ENCODE measurements around the gene SH3BP5.

SH3BP5 gene

GRCh38 chr3:15321349-15321748 is 11.0 kb downstream of the SH3BP5 start:
- TF ChIP-seq GATA2 (IDR thresholded peaks at IDR 0.05; ENCODE audit: low read depth, low read length) (no peak), GATA3 (IDR thresholded peaks at IDR 0.05; ENCODE audit: low read depth, low read length) (no peak)

- TF ChIP-seq GATA3 (IDR thresholded peaks at IDR 0.05; ENCODE audit: low read depth, low read length), result no peak
- no peak for TF ChIP-seq GATA2 (IDR thresholded peaks at IDR 0.05; ENCODE audit: low read depth, low read length)
Measured at GRCh38 chr3:15319575-15319974, 12.8 kb downstream of the SH3BP5 start.

- no peak for TF ChIP-seq GATA3 (IDR thresholded peaks at IDR 0.05; ENCODE audit: low read depth, low read length)
- TF ChIP-seq GATA2 (IDR thresholded peaks at IDR 0.05; ENCODE audit: low read depth, low read length), result no peak
Measured at GRCh38 chr3:15319136-15319535, 13.2 kb downstream of the SH3BP5 start.

- TF ChIP-seq GATA3 (IDR thresholded peaks at IDR 0.05; ENCODE audit: low read depth, low read length) (no peak), GATA2 (IDR thresholded peaks at IDR 0.05; ENCODE audit: low read depth, low read length) (no peak)
Measured at GRCh38 chr3:15318661-15319060, 13.7 kb downstream of the SH3BP5 start.

GRCh38 chr3:15316998-15317435 is 15.4 kb downstream of the SH3BP5 start:
- TF ChIP-seq GATA3 (IDR thresholded peaks at IDR 0.05; ENCODE audit: low read depth, low read length) (no peak), GATA2 (IDR thresholded peaks at IDR 0.05; ENCODE audit: low read depth, low read length) (no peak)

GRCh38 chr3:15315003-15315402 is 17.4 kb downstream of the SH3BP5 start:
- TF ChIP-seq GATA2 (IDR thresholded peaks at IDR 0.05; ENCODE audit: low read depth, low read length) (no peak), GATA3 (IDR thresholded peaks at IDR 0.05; ENCODE audit: low read depth, low read length) (no peak)

- TF ChIP-seq GATA2 (IDR thresholded peaks at IDR 0.05; ENCODE audit: low read depth, low read length) (no peak), GATA3 (IDR thresholded peaks at IDR 0.05; ENCODE audit: low read depth, low read length) (no peak)
Measured at GRCh38 chr3:15314276-15314675, 18.1 kb downstream of the SH3BP5 start.

- no peak for TF ChIP-seq GATA2 (IDR thresholded peaks at IDR 0.05; ENCODE audit: low read depth, low read length)
- no peak for TF ChIP-seq GATA3 (IDR thresholded peaks at IDR 0.05; ENCODE audit: low read depth, low read length)
Measured at GRCh38 chr3:15313461-15313860, 18.9 kb downstream of the SH3BP5 start.

GRCh38 chr3:15312550-15312949 is 19.8 kb downstream of the SH3BP5 start:
- TF ChIP-seq GATA2 (IDR thresholded peaks at IDR 0.05; ENCODE audit: low read depth, low read length) (no peak), GATA3 (IDR thresholded peaks at IDR 0.05; ENCODE audit: low read depth, low read length) (no peak)

- TF ChIP-seq GATA2 (IDR thresholded peaks at IDR 0.05; ENCODE audit: low read depth, low read length), result no peak
- no peak for TF ChIP-seq GATA3 (IDR thresholded peaks at IDR 0.05; ENCODE audit: low read depth, low read length)
Measured at GRCh38 chr3:15310491-15311370, 21.7 kb downstream of the SH3BP5 start.

GRCh38 chr3:15309662-15310335 is 22.6 kb downstream of the SH3BP5 start:
- TF ChIP-seq GATA3 (IDR thresholded peaks at IDR 0.05; ENCODE audit: low read depth, low read length) (no peak), GATA2 (IDR thresholded peaks at IDR 0.05; ENCODE audit: low read depth, low read length) (no peak)

- no peak for TF ChIP-seq GATA2 (IDR thresholded peaks at IDR 0.05; ENCODE audit: low read depth, low read length)
- TF ChIP-seq GATA3 (IDR thresholded peaks at IDR 0.05; ENCODE audit: low read depth, low read length), result no peak
Measured at GRCh38 chr3:15307580-15307979, 24.8 kb downstream of the SH3BP5 start.

- no peak for TF ChIP-seq GATA3 (IDR thresholded peaks at IDR 0.05; ENCODE audit: low read depth, low read length)
- no peak for TF ChIP-seq GATA2 (IDR thresholded peaks at IDR 0.05; ENCODE audit: low read depth, low read length)
Measured at GRCh38 chr3:15306979-15307359, 25.4 kb downstream of the SH3BP5 start.

- TF ChIP-seq GATA3 (IDR thresholded peaks at IDR 0.05; ENCODE audit: low read depth, low read length) (no peak), GATA2 (IDR thresholded peaks at IDR 0.05; ENCODE audit: low read depth, low read length) (no peak)
Measured at GRCh38 chr3:15305359-15305844, 27.0 kb downstream of the SH3BP5 start.

GRCh38 chr3:15303728-15304127 is 28.7 kb downstream of the SH3BP5 start:
- TF ChIP-seq GATA3 (IDR thresholded peaks at IDR 0.05; ENCODE audit: low read depth, low read length), result no peak
- TF ChIP-seq GATA2 (IDR thresholded peaks at IDR 0.05; ENCODE audit: low read depth, low read length), result no peak

All from SH-SY5Y (cell line).